Measurements from ENCODE around the gene PUSL1. TPM values are rescaled to one million over a fixed set of nuclear protein-coding genes. Genes with fewer than 3 reads are reported as not detected.
A peak's percentile ranks its signal among the peaks of the same experiment; 100 is the strongest.

Gene PUSL1
- total and polyA plus RNA-seq, 2 of the 13 experiments (the other 11 are each of a cell fraction or from before 2014, with no cell fraction given), result 8.3 to 22.2 TPM

GRCh38 chr1:1347663-1348419 lies 39.4 kb downstream of the PUSL1 start (continued):
- no peak for TF ChIP-seq TIGD3 (CRISPR knock-in tag; IDR thresholded peaks at IDR 0.05; ENCODE audit: borderline replicate concordance)
- 0 out of 2 replicates have a peak, but pooled peaks have one; percentile 22 for TF ChIP-seq ATAD3A (CRISPR knock-in tag; IDR thresholded peaks at IDR 0.05)
- no peak; the same call in 1 of the 2 replicates for TF ChIP-seq ZFP90 (CRISPR knock-in tag; IDR thresholded peaks at IDR 0.05; ENCODE audit: borderline replicate concordance)
- TF ChIP-seq REXO4 (CRISPR knock-in tag; IDR thresholded peaks at IDR 0.05; ENCODE audit: borderline replicate concordance), result no peak
- peak; percentile 32; the same call in 1 of the 2 replicates for TF ChIP-seq ZZZ3 (CRISPR knock-in tag; IDR thresholded peaks at IDR 0.05; ENCODE audit: borderline replicate concordance)
- TF ChIP-seq MLX (CRISPR knock-in tag; IDR thresholded peaks at IDR 0.05), result no peak
- no peak for TF ChIP-seq ZNF382 (CRISPR knock-in tag; IDR thresholded peaks at IDR 0.05; ENCODE audit: borderline replicate concordance)
- TF ChIP-seq ZNF720 (CRISPR knock-in tag; IDR thresholded peaks at IDR 0.05), result no peak
- TF ChIP-seq PRDM15 (CRISPR knock-in tag; IDR thresholded peaks at IDR 0.05), result no peak
- TF ChIP-seq ZNF264 (CRISPR knock-in tag; IDR thresholded peaks at IDR 0.05), result no peak
- TF ChIP-seq GATAD2A (CRISPR knock-in tag; IDR thresholded peaks at IDR 0.05), result peak; percentile 47
- 0 out of 2 replicates have a peak, but pooled peaks have one; percentile 59 for TF ChIP-seq TRAFD1 (CRISPR knock-in tag; IDR thresholded peaks at IDR 0.05; ENCODE audit: borderline replicate concordance)
- TF ChIP-seq ZNF10 (CRISPR knock-in tag; IDR thresholded peaks at IDR 0.05; ENCODE audit: borderline replicate concordance, low read depth), result no peak
- TF ChIP-seq NR0B2 (CRISPR knock-in tag; IDR thresholded peaks at IDR 0.05), result peak; percentile 78; the same call in 1 of the 2 replicates
- no peak for TF ChIP-seq NR1H2 (CRISPR knock-in tag; IDR thresholded peaks at IDR 0.05; ENCODE audit: borderline replicate concordance, low read depth)
- no peak for TF ChIP-seq GRHL1 (CRISPR knock-in tag; conservative IDR thresholded peaks at IDR 0.05)

Measured in HepG2 (cell line).